SJSA1 (cell line): ENCODE results near the gene FANCC. TPM values are rescaled to one million over a fixed set of nuclear protein-coding genes. Genes with fewer than 3 reads are reported as not detected.
A peak's percentile ranks its signal among the peaks of the same experiment; 100 is the strongest.

Experiments used
- DNase-seq, 2 experiments: peaks; one replicate each; pipeline ENCODE4 v3.0.0-alpha.2; 2015 to 2020; ENCODE audit warnings: low spot score in 2 of 2, low read depth in 1 of 2
- H3K27ac ChIP-seq: fragments of 250-450 bp; sonication (Bioruptor Pico); 2 replicates; pipeline ENCODE4 v1.5.1; 2020; ENCODE audit warnings: mild to moderate bottlenecking, moderate library complexity
- H3K27me3 ChIP-seq: fragments of 250-450 bp; sonication (Bioruptor Pico); replicated peaks from 2 replicates; pipeline ENCODE4 v1.5.1; 2020; ENCODE audit warnings: mild to moderate bottlenecking, moderate library complexity
- H3K36me3 ChIP-seq: fragments of 250-450 bp; sonication (Bioruptor Pico); 2 replicates; pipeline ENCODE4 v1.5.1; 2020; ENCODE audit warnings: mild to moderate bottlenecking
- H3K4me1 ChIP-seq: fragments of 250-450 bp; sonication (Bioruptor Pico); replicated peaks from 2 replicates; pipeline ENCODE4 v1.6.1; 2021; ENCODE audit warnings: mild to moderate bottlenecking
- H3K4me3 ChIP-seq: fragments of 250-450 bp; sonication (Bioruptor Pico); 2 replicates; pipeline ENCODE4 v1.5.1; 2020; ENCODE audit warnings: mild to moderate bottlenecking
- H3K9me3 ChIP-seq: fragments of 250-450 bp; sonication (Bioruptor Pico); replicated peaks from 2 replicates; pipeline ENCODE4 v1.5.1; 2020; ENCODE audit warnings: mild to moderate bottlenecking
- total RNA-seq: library from RNA; depleted of rRNA; stranded (reverse); fragments of >200 nt; shearing (Covaris generic); gene quantifications from 2 replicates; pipeline ENCODE4 v1.2.3, GENCODE V29; 2014

FANCC gene
- total RNA-seq, 1 experiment from 2014 or later, result 10.8 TPM

GRCh38 chr9:95265960-95266359 lies 51.5 kb downstream of the FANCC start:
- H3K27me3 ChIP-seq, result no peaks in the 10 kb centered on the region
- no peaks in the 10 kb centered on the region for H3K9me3 ChIP-seq
- no peak overlapping the region for H3K4me3 ChIP-seq
- no peak for DNase-seq
- H3K36me3 ChIP-seq, result no peaks in the 10 kb centered on the region
- H3K4me1 ChIP-seq, result peaks cover 11% of the 10 kb centered on the region
- no peak overlapping the region for H3K27ac ChIP-seq

- H3K27me3 ChIP-seq, result no peaks in the 10 kb centered on the region
- H3K4me1 ChIP-seq, result peaks cover 14% of the 10 kb centered on the region
- no peaks in the 10 kb centered on the region for H3K36me3 ChIP-seq
- no peak overlapping the region for H3K4me3 ChIP-seq
- no peak overlapping the region for H3K27ac ChIP-seq
- H3K9me3 ChIP-seq, result no peaks in the 10 kb centered on the region
- DNase-seq, result peak in 1 of 2 experiments; percentile 47
Observed at GRCh38 chr9:95264954-95265615, 52.4 kb downstream of the FANCC start.

- H3K4me3 ChIP-seq, result no peak overlapping the region
- no peaks in the 10 kb centered on the region for H3K27me3 ChIP-seq
- H3K36me3 ChIP-seq, result no peaks in the 10 kb centered on the region
- no peak overlapping the region for H3K27ac ChIP-seq
- peaks cover 14% of the 10 kb centered on the region for H3K4me1 ChIP-seq
- DNase-seq, result no peak
- H3K9me3 ChIP-seq, result no peaks in the 10 kb centered on the region
Observed at GRCh38 chr9:95261890-95262289, 55.6 kb downstream of the FANCC start.

- Histone ChIP-seq H3K27me3 (no peaks in the 10 kb centered on the region), H3K36me3 (no peaks in the 10 kb centered on the region; the same call in none of the 2 replicates), H3K4me1 (no peaks in the 10 kb centered on the region), H3K9me3 (no peaks in the 10 kb centered on the region), H3K27ac (no peak overlapping the region), H3K4me3 (no peak overlapping the region)
- no peak for DNase-seq
Observed at GRCh38 chr9:95250462-95251221, 66.9 kb downstream of the FANCC start.

- Histone ChIP-seq H3K4me1 (no peaks in the 10 kb centered on the region), H3K27ac (no peak overlapping the region), H3K36me3 (peaks cover 3% of the 10 kb centered on the region), H3K27me3 (no peaks in the 10 kb centered on the region), H3K4me3 (no peak overlapping the region), H3K9me3 (no peaks in the 10 kb centered on the region)
- no peak for DNase-seq
Observed at GRCh38 chr9:95249986-95250385, 67.5 kb downstream of the FANCC start.

GRCh38 chr9:95246547-95246946 lies 71.0 kb downstream of the FANCC start:
- Histone ChIP-seq H3K36me3 (peaks cover 4% of the 10 kb centered on the region), H3K9me3 (no peaks in the 10 kb centered on the region), H3K4me1 (no peaks in the 10 kb centered on the region), H3K4me3 (no peak overlapping the region), H3K27me3 (no peaks in the 10 kb centered on the region), H3K27ac (no peak overlapping the region)
- DNase-seq, result no peak

GRCh38 chr9:95242613-95243012 lies 74.9 kb downstream of the FANCC start:
- H3K36me3 ChIP-seq, result peaks cover 4% of the 10 kb centered on the region
- no peak for DNase-seq
- H3K4me3 ChIP-seq, result no peak overlapping the region
- H3K27me3 ChIP-seq, result no peaks in the 10 kb centered on the region
- H3K4me1 ChIP-seq, result no peaks in the 10 kb centered on the region
- H3K9me3 ChIP-seq, result no peaks in the 10 kb centered on the region
- H3K27ac ChIP-seq, result no peak overlapping the region

GRCh38 chr9:95239071-95239470 lies 78.4 kb downstream of the FANCC start:
- H3K27ac ChIP-seq, result no peak overlapping the region
- DNase-seq, result no peak
- no peaks in the 10 kb centered on the region for H3K9me3 ChIP-seq
- H3K4me1 ChIP-seq, result no peaks in the 10 kb centered on the region
- H3K36me3 ChIP-seq, result no peaks in the 10 kb centered on the region
- no peaks in the 10 kb centered on the region for H3K27me3 ChIP-seq
- H3K4me3 ChIP-seq, result no peak overlapping the region

- H3K4me1 ChIP-seq, result no peaks in the 10 kb centered on the region
- H3K36me3 ChIP-seq, result no peaks in the 10 kb centered on the region
- no peaks in the 10 kb centered on the region for H3K27me3 ChIP-seq
Observed at GRCh38 chr9:95237336-95237735, 80.2 kb downstream of the FANCC start.

GRCh38 chr9:95230046-95230445 lies 87.5 kb downstream of the FANCC start:
- Histone ChIP-seq H3K9me3 (no peaks in the 10 kb centered on the region), H3K27ac (no peak overlapping the region), H3K4me3 (no peak overlapping the region), H3K27me3 (no peaks in the 10 kb centered on the region), H3K36me3 (no peaks in the 10 kb centered on the region), H3K4me1 (no peaks in the 10 kb centered on the region)
- DNase-seq, result no peak

More at GRCh38 chr9:95237336-95237735, 80.2 kb downstream of the FANCC start:
- Histone ChIP-seq H3K27ac (no peak overlapping the region), H3K4me3 (no peak overlapping the region), H3K9me3 (no peaks in the 10 kb centered on the region)
- no peak for DNase-seq

- no peaks in the 10 kb centered on the region for H3K9me3 ChIP-seq
- no peaks in the 10 kb centered on the region for H3K36me3 ChIP-seq
- no peak overlapping the region for H3K4me3 ChIP-seq
- DNase-seq, result no peak
- H3K27me3 ChIP-seq, result no peaks in the 10 kb centered on the region
- no peak overlapping the region for H3K27ac ChIP-seq
- H3K4me1 ChIP-seq, result no peaks in the 10 kb centered on the region
Observed at GRCh38 chr9:95229230-95229915, 88.1 kb downstream of the FANCC start.

GRCh38 chr9:95226921-95227320 lies 90.6 kb downstream of the FANCC start:
- H3K9me3 ChIP-seq, result no peaks in the 10 kb centered on the region
- no peak overlapping the region for H3K27ac ChIP-seq
- H3K36me3 ChIP-seq, result no peaks in the 10 kb centered on the region
- no peaks in the 10 kb centered on the region for H3K27me3 ChIP-seq
- H3K4me3 ChIP-seq, result no peak overlapping the region
- no peak for DNase-seq
- no peaks in the 10 kb centered on the region for H3K4me1 ChIP-seq

- H3K36me3 ChIP-seq, result no peaks in the 10 kb centered on the region
- no peaks in the 10 kb centered on the region for H3K9me3 ChIP-seq
- H3K4me3 ChIP-seq, result no peak overlapping the region
- no peak overlapping the region for H3K27ac ChIP-seq
- no peak for DNase-seq
- H3K4me1 ChIP-seq, result no peaks in the 10 kb centered on the region
- H3K27me3 ChIP-seq, result no peaks in the 10 kb centered on the region
Observed at GRCh38 chr9:95225726-95226106, 91.8 kb downstream of the FANCC start.

- H3K9me3 ChIP-seq, result no peaks in the 10 kb centered on the region
- no peak overlapping the region for H3K4me3 ChIP-seq
- H3K27ac ChIP-seq, result no peak overlapping the region
- no peaks in the 10 kb centered on the region for H3K36me3 ChIP-seq
- no peak for DNase-seq
- no peaks in the 10 kb centered on the region for H3K4me1 ChIP-seq
- H3K27me3 ChIP-seq, result no peaks in the 10 kb centered on the region
Observed at GRCh38 chr9:95225076-95225725, 92.3 kb downstream of the FANCC start.
